KMS-11 (cell line): Measurements from ENCODE around the gene CCDC121.

ENCODE experiments used
- H2AFZ ChIP-seq: fragments of 200-600 bp; sonication (generic); 2 replicates; pipeline ENCODE4 v1.6.1; 2016; ENCODE audit warnings: antibody characterized with exemption, mixed run types, low read depth
- H3K27ac ChIP-seq: fragments of 200-600 bp; sonication (generic); 2 replicates; pipeline ENCODE4 v1.6.1; 2016; ENCODE audit warnings: mild to moderate bottlenecking, mixed run types
- H3K27me3 ChIP-seq: fragments of 200-600 bp; sonication (generic); 2 replicates; pipeline ENCODE4 v1.6.1; 2017; ENCODE audit warnings: mild to moderate bottlenecking, low read depth, mixed run types, moderate library complexity; ENCODE audit not compliant: insufficient read depth
- H3K36me3 ChIP-seq: fragments of 200-600 bp; sonication (generic); 2 replicates; pipeline ENCODE4 v1.6.1; 2017; ENCODE audit warnings: mild to moderate bottlenecking, mixed run types; ENCODE audit not compliant: insufficient read depth
- H3K4me1 ChIP-seq: fragments of 200-600 bp; sonication (generic); 2 replicates; pipeline ENCODE4 v1.6.1; 2016; ENCODE audit warnings: mild to moderate bottlenecking, low read depth, mixed run types; ENCODE audit not compliant: poor library complexity, severe bottlenecking
- H3K4me2 ChIP-seq: fragments of 200-600 bp; sonication (generic); 2 replicates; pipeline ENCODE4 v1.7.0; 2016; ENCODE audit warnings: mild to moderate bottlenecking, mixed run types
- H3K4me3 ChIP-seq: fragments of 200-600 bp; sonication (generic); IDR thresholded peaks from 2 replicates; pipeline ENCODE4 v1.6.1; 2017; ENCODE audit warnings: low read depth, low read length, mixed read lengths; ENCODE audit not compliant: insufficient read depth
- H3K79me2 ChIP-seq: fragments of 200-600 bp; sonication (generic); 2 replicates; pipeline ENCODE4 v1.6.1; 2016; ENCODE audit warnings: low read depth, mixed run types; ENCODE audit not compliant: insufficient read depth
- H3K9ac ChIP-seq: fragments of 200-600 bp; sonication (generic); 2 replicates; pipeline ENCODE4 v1.6.1; 2016; ENCODE audit warnings: mild to moderate bottlenecking, mixed run types
- H4K20me1 ChIP-seq: fragments of 200-600 bp; sonication (generic); 2 replicates; pipeline ENCODE4 v1.6.1; 2016; ENCODE audit warnings: mild to moderate bottlenecking, mixed run types; ENCODE audit not compliant: insufficient read depth
- CTCF ChIP-seq: fragments of 200-600 bp; sonication (generic); conservative IDR thresholded peaks from 2 replicates; pipeline ENCODE4 v1.6.1; 2017; ENCODE audit warnings: low read depth, mild to moderate bottlenecking, antibody characterized with exemption, low read length, moderate library complexity, mixed read lengths

CCDC121 gene

DNA sequence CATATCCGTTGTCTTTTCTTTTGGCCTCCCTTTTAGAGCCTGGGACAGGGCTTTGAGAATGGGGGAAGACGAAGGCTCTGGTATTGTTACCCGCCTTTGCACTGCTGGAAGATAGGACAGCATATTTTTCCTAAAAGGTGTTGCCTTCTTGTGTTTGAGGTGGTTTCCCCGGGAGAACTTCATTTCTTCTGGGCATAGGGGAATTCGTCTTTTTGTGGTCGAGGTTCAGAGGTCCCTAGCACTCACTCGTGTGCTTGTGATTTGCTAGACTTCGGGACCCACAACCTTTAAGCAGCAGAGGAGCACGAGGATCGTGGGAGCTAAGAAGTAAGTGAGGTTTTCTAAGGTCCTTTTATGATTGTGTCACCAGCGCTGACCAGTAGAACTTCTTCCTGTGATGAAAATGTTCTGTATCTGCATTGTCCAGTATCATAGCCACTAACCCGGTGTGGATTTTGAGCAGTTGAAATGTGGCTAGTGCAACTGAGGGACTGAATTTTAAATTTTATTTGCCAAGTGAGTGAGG lies 45.4 kb downstream of the CCDC121 start:
- H3K4me3 ChIP-seq = peak overlapping the region; percentile 95
- H3K4me2 ChIP-seq = peak overlapping the region; percentile 50
- H4K20me1 ChIP-seq = no peaks in the 10 kb centered on the region; the same call in 1 of the 2 replicates
- peak overlapping the region; percentile 51 for H3K9ac ChIP-seq
- H2AFZ ChIP-seq = peak overlapping the region; percentile 83
- H3K79me2 ChIP-seq = peaks cover 54% of the 10 kb centered on the region
- no peaks in the 10 kb centered on the region for H3K36me3 ChIP-seq
- peak overlapping the region; percentile 34 for H3K27ac ChIP-seq
- no peaks in the 10 kb centered on the region for H3K27me3 ChIP-seq
- no peak for TF ChIP-seq CTCF
- peaks cover 26% of the 10 kb centered on the region for H3K4me1 ChIP-seq

- Histone ChIP-seq H3K9ac (peak within 1 kb of the TSS; percentile 51), H3K4me2 (peak within 1 kb of the TSS; percentile 50), H3K79me2 (peaks cover 48% of the 10 kb centered on the region), H3K4me3 (peak within 1 kb of the TSS; percentile 95), H3K4me1 (peaks cover 26% of the 10 kb centered on the region), H3K27ac (peak within 1 kb of the TSS; percentile 34), H3K27me3 (no peaks in the 10 kb centered on the region), H4K20me1 (no peaks in the 10 kb centered on the region; the same call in 1 of the 2 replicates), H2AFZ (peak within 1 kb of the TSS; percentile 83), H3K36me3 (no peaks in the 10 kb centered on the region)
- TF ChIP-seq CTCF = no peak
Measured at GRCh38 chr2:27582695-27583389, 46.0 kb downstream of the CCDC121 start, which contains the start of gene ZNF512. Gene ZNF512 (plus strand): TSS chr2:27583042. CDS start chr2:27583113, 71 bp downstream.

DNA sequence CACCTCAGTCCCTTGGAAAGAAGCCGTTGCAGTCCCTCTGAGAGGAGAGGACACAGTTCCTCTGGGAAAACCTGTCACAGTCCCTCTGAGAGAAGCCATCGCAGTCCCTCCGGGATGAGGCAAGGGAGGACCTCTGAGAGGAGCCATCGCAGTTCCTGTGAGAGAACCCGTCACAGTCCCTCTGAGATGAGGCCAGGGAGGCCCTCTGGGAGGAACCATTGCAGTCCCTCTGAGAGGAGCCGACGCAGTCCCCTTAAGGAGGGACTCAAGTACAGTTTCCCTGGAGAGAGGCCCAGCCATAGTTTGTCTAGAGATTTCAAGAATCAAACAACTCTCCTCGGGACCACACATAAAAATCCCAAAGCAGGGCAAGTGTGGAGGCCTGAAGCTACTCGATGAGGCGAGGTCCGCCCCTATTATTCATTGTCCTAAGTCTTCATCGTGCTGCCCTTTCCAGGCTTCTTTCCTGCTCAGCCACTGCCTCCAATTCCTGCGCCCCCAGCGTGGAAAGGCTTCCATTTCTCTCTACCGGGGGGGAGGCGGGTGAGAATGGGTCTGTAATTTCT lies 46.6 kb downstream of the CCDC121 start:
- Histone ChIP-seq H2AFZ (peak overlapping the region; percentile 83), H4K20me1 (no peaks in the 10 kb centered on the region; the same call in 1 of the 2 replicates), H3K79me2 (peaks cover 41% of the 10 kb centered on the region), H3K4me3 (no peak overlapping the region), H3K27ac (0 out of 2 replicates have a peak overlapping the region, but pooled peaks have one; percentile 34), H3K36me3 (no peaks in the 10 kb centered on the region), H3K27me3 (no peaks in the 10 kb centered on the region), H3K4me1 (peaks cover 26% of the 10 kb centered on the region), H3K4me2 (peak overlapping the region; percentile 50), H3K9ac (peak overlapping the region; percentile 51; the same call in 1 of the 2 replicates)
- TF ChIP-seq CTCF = no peak

GRCh38 chr2:27581417-27582128 lies 47.2 kb downstream of the CCDC121 start:
- H3K4me2 ChIP-seq = no peak overlapping the region
- peaks cover 35% of the 10 kb centered on the region for H3K79me2 ChIP-seq
- peaks cover 32% of the 10 kb centered on the region for H3K4me1 ChIP-seq
- H3K9ac ChIP-seq = no peak overlapping the region
- H2AFZ ChIP-seq = no peak overlapping the region
- H3K4me3 ChIP-seq = no peak overlapping the region
- no peak overlapping the region for H3K27ac ChIP-seq
- TF ChIP-seq CTCF = no peak
- no peaks in the 10 kb centered on the region for H3K36me3 ChIP-seq
- no peaks in the 10 kb centered on the region for H3K27me3 ChIP-seq
- H4K20me1 ChIP-seq = no peaks in the 10 kb centered on the region; the same call in 1 of the 2 replicates
